DOHH2 (cell line): ENCODE data around the gene SLBP.

ENCODE experiments used
- H3F3A ChIP-seq: fragments of 200-600 bp; sonication (generic), shearing (Covaris generic); 2 replicates; pipeline ENCODE4 v1.6.0; 2016; ENCODE audit warnings: antibody characterized with exemption, mild to moderate bottlenecking; ENCODE audit not compliant: control insufficient read depth, insufficient read depth
- H3K27ac ChIP-seq: fragments of 200-600 bp; sonication (generic); 2 replicates; pipeline ENCODE4 v1.5.1; 2014; ENCODE audit warnings: low read depth, mild to moderate bottlenecking, low read length, moderate library complexity
- H3K27me3 ChIP-seq: fragments of 200-600 bp; sonication (generic); 2 replicates; pipeline ENCODE4 v1.6.1; 2014; ENCODE audit warnings: mild to moderate bottlenecking, low read length, mixed read lengths; ENCODE audit not compliant: control insufficient read depth
- H3K36me3 ChIP-seq: fragments of 200-600 bp; sonication (generic); 2 replicates; pipeline ENCODE4 v1.6.1; 2014; ENCODE audit warnings: mild to moderate bottlenecking, low read length, moderate library complexity, mixed read lengths; ENCODE audit not compliant: control insufficient read depth
- H3K4me1 ChIP-seq: fragments of 200-600 bp; sonication (generic); 2 replicates; pipeline ENCODE4 v1.6.1; 2014; ENCODE audit warnings: mild to moderate bottlenecking, low read length, mixed read lengths; ENCODE audit not compliant: control insufficient read depth
- H3K4me2 ChIP-seq: fragments of 200-600 bp; sonication (generic); 2 replicates; pipeline ENCODE4 v1.6.0; 2014; ENCODE audit warnings: mild to moderate bottlenecking, low read length, moderate library complexity
- H3K4me3 ChIP-seq: fragments of 200-600 bp; sonication (generic); 2 replicates; pipeline ENCODE4 v1.5.1; 2014; ENCODE audit warnings: mild to moderate bottlenecking, low read length, mixed read lengths
- H3K79me2 ChIP-seq: fragments of 200-600 bp; sonication (generic); 2 replicates; pipeline ENCODE4 v1.6.1; 2014; ENCODE audit warnings: mild to moderate bottlenecking, low read length, mixed read lengths; ENCODE audit not compliant: control insufficient read depth
- H3K9me2 ChIP-seq: fragments of 200-600 bp; sonication (generic); replicated peaks from 2 replicates; pipeline ENCODE4 v1.6.1; 2014; ENCODE audit warnings: mild to moderate bottlenecking, low read length, mixed read lengths; ENCODE audit not compliant: control insufficient read depth
- H3K9me3 ChIP-seq: fragments of 200-600 bp; sonication (generic); 2 replicates; pipeline ENCODE4 v1.6.1; 2014; ENCODE audit warnings: antibody characterized with exemption, low read length, mixed read lengths; ENCODE audit not compliant: control insufficient read depth, insufficient read depth
- H4K20me1 ChIP-seq: fragments of 200-600 bp; sonication (generic); 2 replicates; pipeline ENCODE4 v1.6.0; 2014; ENCODE audit warnings: low read depth, mild to moderate bottlenecking, antibody characterized with exemption, low read length, moderate library complexity; ENCODE audit not compliant: control insufficient read depth, insufficient read depth
- EZH2phosphoT487 ChIP-seq: fragments of 200-600 bp; sonication (generic); IDR thresholded peaks from 2 replicates; pipeline ENCODE4 v1.6.1; 2017; ENCODE audit warnings: borderline replicate concordance, mild to moderate bottlenecking, antibody characterized with exemption, low read length, moderate library complexity, mixed read lengths
- TF ChIP-seq, protein P1 (sequence below): fragments of 200-600 bp; sonication (generic); IDR thresholded peaks from one replicate; pipeline ENCODE4 v1.5.1; 2014; ENCODE audit warnings: antibody characterized with exemption, mild to moderate bottlenecking, low read depth, low read length; ENCODE audit not compliant: poor library complexity, severe bottlenecking

Gene SLBP

DNA sequence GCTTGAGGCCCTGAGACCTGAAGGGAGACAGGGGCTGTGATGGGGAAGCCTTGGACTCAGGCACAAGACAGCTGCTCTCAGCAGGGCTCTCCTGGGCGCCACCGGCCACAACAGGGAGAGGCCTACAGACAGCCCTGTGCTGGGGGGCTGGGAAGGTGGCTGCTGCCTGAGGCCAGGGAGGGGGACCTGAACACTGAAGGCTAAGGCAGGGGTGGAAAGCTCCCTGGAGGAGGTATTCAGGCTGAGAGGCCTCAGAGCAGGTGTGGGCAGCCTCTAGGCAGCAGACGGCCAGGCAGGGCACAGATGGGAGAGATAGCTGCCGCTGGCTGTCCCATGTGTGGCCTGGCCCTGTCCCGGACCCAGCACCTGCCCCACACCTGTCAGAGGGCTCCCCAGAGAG, 42.2 kb upstream of the SLBP start:
- Histone ChIP-seq H4K20me1 (no peaks in the 10 kb centered on the region), H3F3A (no peaks in the 10 kb centered on the region), H3K9me2 (no peaks in the 10 kb centered on the region), H3K4me3 (no peak overlapping the region), H3K36me3 (no peaks in the 10 kb centered on the region), H3K27me3 (no peaks in the 10 kb centered on the region; the same call in 1 of the 2 replicates), H3K9me3 (no peaks in the 10 kb centered on the region), H3K4me1 (no peaks in the 10 kb centered on the region), H3K27ac (no peak overlapping the region), H3K79me2 (no peaks in the 10 kb centered on the region), H3K4me2 (no peak overlapping the region)
- TF ChIP-seq, protein P1, sequence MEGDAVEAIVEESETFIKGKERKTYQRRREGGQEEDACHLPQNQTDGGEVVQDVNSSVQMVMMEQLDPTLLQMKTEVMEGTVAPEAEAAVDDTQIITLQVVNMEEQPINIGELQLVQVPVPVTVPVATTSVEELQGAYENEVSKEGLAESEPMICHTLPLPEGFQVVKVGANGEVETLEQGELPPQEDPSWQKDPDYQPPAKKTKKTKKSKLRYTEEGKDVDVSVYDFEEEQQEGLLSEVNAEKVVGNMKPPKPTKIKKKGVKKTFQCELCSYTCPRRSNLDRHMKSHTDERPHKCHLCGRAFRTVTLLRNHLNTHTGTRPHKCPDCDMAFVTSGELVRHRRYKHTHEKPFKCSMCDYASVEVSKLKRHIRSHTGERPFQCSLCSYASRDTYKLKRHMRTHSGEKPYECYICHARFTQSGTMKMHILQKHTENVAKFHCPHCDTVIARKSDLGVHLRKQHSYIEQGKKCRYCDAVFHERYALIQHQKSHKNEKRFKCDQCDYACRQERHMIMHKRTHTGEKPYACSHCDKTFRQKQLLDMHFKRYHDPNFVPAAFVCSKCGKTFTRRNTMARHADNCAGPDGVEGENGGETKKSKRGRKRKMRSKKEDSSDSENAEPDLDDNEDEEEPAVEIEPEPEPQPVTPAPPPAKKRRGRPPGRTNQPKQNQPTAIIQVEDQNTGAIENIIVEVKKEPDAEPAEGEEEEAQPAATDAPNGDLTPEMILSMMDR: no peak
- no peak for TF ChIP-seq EZH2phosphoT487

GRCh38 chr4:1753697-1754311, 41.7 kb upstream of the SLBP start:
- H3K36me3 ChIP-seq: no peaks in the 10 kb centered on the region
- TF ChIP-seq, protein P1: no peak
- TF ChIP-seq EZH2phosphoT487: no peak
- no peaks in the 10 kb centered on the region; the same call in 1 of the 2 replicates for H3K27me3 ChIP-seq
- H3K4me3 ChIP-seq: no peak overlapping the region
- H3F3A ChIP-seq: no peaks in the 10 kb centered on the region
- no peaks in the 10 kb centered on the region for H3K9me3 ChIP-seq
- no peaks in the 10 kb centered on the region for H3K4me1 ChIP-seq
- H3K79me2 ChIP-seq: no peaks in the 10 kb centered on the region
- H3K4me2 ChIP-seq: no peak overlapping the region
- no peaks in the 10 kb centered on the region for H4K20me1 ChIP-seq
- no peak overlapping the region for H3K27ac ChIP-seq
- H3K9me2 ChIP-seq: no peaks in the 10 kb centered on the region

DNA sequence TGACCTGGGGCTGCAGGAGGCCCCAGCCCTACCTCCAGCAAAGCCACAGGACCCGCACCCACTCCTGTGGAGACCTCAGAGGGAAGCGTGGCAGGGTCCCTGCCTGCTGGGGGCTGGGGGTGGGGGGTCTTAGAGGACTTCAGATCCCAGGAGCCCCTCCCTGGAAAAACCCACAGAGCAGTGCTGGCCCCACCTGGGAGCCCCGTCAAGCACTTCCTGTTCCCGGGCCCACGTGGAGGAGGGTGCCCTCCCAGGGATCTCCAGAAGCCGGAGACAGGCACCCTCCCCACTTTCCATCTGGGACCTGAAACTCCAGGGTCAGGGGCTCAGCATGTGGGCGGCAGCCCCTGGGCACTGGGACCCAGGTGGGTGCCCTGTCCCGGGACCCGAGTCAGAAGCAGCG, 41.2 kb upstream of the SLBP start:
- no peak overlapping the region for H3K4me2 ChIP-seq
- H3K9me3 ChIP-seq: no peaks in the 10 kb centered on the region
- H3K27me3 ChIP-seq: no peaks in the 10 kb centered on the region; the same call in 1 of the 2 replicates

More for the DNA sequence above, 41.2 kb upstream of the SLBP start:
- Histone ChIP-seq H4K20me1 (no peaks in the 10 kb centered on the region), H3K79me2 (no peaks in the 10 kb centered on the region), H3K9me2 (no peaks in the 10 kb centered on the region), H3K4me3 (no peak overlapping the region), H3F3A (no peaks in the 10 kb centered on the region), H3K27ac (no peak overlapping the region), H3K4me1 (0 out of 2 replicates have a peak, but pooled peaks cover 3% of the 10 kb centered on the region), H3K36me3 (no peaks in the 10 kb centered on the region)
- no peak for TF ChIP-seq EZH2phosphoT487
- TF ChIP-seq, protein P1: no peak
